GM12872 (cell line): ENCODE data around the gene OR5AU1.

Source experiments
- TF ChIP-seq, protein P1 (sequence below): IDR thresholded peaks from 3 replicates; pipeline ENCODE4 v1.5.1; 2011; ENCODE audit warnings: low read depth, mild to moderate bottlenecking, low read length, moderate library complexity; ENCODE audit not compliant: insufficient read depth

Gene OR5AU1

DNA sequence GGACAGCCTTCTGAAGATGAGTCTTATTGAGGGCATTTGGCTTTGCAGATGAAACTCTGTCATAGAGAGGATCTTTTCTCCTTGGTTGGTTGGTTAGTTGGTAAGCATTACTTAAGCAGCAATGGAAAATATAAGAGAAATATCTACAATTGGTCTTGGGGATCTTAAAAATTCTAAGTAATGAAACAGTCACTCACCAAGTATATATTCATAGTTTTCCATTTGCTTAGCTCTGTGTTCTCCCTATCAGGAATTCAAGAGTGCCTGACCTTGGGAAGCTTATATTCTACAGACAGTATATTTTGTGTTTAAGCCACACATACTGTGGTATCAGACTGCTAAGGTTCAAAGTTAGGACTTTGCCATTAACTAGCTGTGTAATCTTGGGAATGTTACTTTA lies at the start of gene OR5AU1:
TSS of gene OR5AU1 (minus strand) at position 101 of the 400 bp plus-strand sequence. CDS start 191 bp downstream, outside the sequence.
- TF ChIP-seq, protein P1, sequence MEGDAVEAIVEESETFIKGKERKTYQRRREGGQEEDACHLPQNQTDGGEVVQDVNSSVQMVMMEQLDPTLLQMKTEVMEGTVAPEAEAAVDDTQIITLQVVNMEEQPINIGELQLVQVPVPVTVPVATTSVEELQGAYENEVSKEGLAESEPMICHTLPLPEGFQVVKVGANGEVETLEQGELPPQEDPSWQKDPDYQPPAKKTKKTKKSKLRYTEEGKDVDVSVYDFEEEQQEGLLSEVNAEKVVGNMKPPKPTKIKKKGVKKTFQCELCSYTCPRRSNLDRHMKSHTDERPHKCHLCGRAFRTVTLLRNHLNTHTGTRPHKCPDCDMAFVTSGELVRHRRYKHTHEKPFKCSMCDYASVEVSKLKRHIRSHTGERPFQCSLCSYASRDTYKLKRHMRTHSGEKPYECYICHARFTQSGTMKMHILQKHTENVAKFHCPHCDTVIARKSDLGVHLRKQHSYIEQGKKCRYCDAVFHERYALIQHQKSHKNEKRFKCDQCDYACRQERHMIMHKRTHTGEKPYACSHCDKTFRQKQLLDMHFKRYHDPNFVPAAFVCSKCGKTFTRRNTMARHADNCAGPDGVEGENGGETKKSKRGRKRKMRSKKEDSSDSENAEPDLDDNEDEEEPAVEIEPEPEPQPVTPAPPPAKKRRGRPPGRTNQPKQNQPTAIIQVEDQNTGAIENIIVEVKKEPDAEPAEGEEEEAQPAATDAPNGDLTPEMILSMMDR: no peak

DNA sequence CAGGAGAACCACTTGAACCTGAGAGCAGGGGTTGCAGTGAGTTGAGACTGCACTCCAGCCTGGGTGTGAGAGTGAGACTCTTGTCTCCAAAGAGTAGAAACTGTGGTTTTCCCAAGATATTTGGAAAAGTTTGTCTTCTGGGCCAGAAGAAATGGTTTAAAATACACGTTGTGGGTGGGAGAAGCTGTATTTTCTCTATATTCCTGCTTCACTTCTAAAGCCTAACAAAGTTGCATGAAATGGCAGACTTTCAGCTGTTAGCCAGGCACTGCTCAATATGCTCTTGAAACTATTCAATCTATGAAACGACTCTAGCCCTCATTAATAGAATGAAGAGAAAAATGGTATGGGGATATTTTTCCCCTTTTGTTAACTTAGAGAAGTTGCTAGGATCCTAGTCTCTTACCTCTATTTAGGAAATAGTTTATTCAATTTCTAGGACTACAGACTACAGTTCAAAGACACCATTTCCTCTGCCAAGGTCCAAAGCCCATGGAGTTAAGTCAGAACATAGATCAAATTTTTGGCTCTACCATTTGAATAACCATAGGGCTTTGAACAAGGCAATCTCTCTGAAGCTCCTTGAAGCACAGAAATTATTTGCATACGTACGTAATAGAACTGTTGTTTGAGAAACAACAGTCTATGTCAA lies 49.3 kb upstream of the OR5AU1 start:
- TF ChIP-seq, protein P1: no peak

DNA sequence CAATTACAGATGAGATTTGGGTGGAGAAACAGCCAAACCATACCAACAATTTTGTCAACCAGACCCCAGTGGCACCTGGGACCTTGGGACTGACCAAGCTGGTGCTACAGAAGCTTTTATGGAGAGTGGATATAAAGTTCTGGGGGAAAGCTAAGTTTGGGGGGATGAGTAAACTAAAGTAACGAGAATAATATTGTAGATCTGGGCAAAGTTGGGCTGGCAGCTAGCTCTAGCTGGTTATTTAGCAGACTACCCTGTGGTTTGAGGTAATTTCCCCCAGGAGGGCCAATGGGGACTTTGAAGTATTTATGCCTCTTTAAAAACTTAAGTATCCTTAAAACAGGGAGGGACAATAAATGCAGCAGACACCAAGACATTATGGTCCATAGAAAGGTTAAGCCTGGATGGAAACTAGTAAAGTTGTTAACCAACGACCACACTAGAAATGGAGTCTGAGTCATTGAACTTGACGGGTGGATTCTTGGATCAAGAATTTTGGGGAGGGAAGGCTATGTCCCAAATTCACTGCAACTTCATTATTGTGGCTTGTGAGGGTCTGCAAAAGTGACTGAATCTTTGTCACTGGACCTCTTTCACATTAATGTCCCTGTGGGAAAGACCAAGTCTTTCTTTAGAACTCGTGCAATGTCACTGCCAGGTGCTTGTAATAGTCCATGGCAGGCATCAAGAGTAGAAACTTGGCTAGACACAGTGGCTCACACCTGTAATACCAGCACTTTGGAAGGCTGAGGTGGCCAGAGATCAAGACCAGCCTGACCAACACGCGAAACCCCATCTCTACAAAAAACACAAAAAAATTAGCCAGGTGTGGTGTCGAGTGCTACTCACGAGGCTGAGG lies 48.5 kb upstream of the OR5AU1 start:
- TF ChIP-seq, protein P1: no peak

DNA sequence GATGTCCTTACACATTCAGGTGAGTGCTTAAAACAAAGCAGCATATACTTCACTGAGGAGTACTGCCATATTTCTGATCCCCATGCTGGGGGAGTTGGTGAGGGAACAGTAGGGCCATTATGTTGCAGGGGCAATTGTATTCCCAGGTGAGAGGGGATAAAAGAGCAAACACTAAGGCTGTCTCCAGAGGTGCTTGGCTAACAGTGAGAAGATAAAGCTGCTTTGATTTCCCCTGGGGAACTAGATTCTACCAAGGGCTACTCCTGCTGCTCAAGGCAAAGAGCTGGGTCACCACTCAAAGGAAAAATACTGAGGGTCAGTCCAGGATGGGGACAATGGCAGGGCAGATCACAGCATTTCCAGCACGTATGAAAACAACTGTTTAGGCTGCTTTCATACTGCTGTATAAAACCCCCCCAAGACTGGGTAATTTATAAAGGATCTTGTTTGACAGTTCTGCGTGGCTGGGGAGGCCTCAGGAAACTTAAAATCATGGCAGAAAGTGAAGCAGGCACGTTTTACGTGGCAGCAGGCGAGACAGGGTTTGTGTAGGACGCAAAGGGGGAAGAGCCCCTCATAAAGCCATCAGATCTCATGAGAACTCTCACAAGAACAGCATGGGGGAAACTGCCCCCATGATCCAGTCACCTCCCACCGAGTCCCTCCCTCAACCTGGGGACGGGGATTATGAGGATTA lies 47.8 kb upstream of the OR5AU1 start:
- TF ChIP-seq, protein P1: no peak

DNA sequence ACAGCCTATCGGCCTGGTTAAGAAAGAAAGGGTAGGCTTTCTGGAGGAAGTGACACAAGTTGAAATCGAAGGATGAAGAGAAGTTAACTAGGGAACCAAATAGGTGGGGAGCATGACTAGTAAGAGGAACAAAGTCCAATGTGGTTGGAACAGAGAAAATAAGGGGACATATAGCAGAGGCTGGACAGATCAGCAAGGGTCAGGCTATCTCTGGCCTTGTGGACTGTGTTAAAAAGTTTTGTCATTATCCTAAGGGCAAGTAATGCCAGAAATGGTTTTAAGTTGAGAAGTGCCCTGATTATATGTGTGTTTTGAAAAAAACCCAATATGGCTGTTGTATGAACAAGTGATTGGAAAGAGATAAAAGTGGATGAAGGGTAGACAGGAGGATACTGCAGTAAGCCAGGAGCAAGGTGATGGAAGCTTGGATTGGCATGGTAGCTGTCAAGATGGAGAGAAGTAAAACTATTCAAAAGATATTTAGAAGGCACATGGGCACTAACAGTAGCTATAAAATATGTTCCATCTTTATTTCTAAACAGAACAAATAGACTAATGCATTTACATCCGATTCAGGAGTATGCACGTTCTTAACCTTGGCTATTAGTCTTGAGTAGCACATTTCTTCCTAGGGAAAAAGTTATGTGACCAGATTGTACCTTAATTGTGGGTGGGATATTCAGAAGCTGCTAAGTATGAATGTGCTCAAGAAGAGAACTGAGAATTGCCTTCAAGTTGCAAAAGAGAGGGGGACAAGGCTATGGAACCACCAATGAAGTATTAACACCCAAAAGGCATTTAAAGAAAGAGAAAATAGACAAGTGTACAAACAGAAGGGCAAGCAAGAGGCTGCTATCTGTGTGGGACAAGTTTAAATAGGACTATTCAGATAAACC lies 46.8 kb upstream of the OR5AU1 start:
- TF ChIP-seq, protein P1: no peak

DNA sequence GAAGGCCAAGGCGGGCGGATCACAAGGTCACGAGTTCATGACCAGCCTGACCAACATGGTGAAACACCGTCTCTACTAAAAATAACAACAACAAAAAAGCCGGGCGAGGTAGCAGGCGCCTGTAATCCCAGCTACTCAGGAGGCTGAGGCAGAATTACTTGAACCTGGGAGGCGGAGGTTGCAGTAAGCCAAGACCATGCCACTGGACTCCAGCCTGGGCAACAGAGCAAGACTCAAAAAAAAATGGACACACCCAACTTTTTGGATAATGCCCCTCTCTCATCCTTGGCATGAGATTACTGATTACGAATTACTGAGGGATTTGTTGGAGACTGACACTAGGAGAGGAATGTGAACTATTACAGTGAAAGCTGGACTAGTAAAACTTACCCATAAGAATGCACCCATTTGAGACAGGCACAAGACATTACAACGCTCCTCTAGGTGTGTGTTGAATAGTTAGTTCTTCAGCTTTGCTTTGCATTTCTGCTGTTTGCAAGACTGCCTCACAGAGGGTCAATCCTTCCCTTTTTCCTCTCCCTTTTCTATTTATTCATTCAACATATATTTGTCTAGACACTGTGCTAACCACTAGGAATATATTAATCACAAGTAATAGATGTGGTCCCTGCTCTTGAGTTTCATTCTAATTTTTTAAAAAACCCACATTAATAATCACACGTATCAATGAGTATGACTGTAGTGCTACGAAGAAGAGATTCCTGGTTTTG lies 46.0 kb upstream of the OR5AU1 start:
- TF ChIP-seq, protein P1: no peak
